ENCODE results near the gene SORBS2. TPM values are rescaled to one million over a fixed set of nuclear protein-coding genes. Genes with fewer than 3 reads are reported as not detected.

The SORBS2 gene
- total and polyA plus RNA-seq, 7 donors: 7.9 to 1,032 (median 849) TPM

- intact Hi-C loops (cut with DNase I): loop anchor here (1.0 to 5.0 kb wide), 3 partner anchors 73 to 216 kb away; no protein-coding TSS in a partner anchor
- Histone ChIP-seq H3K27ac (peak overlapping the region; percentile 30 to 87 (median 82)), H3K4me3 (peak overlapping the region; percentile 42 to 62 (median 56)), H3K9me3 (no peaks in the 10 kb centered on the region), H3K27me3 (no peaks in the 10 kb centered on the region), H3K4me1 (peaks cover 0 to 15% (median 6%) of the 10 kb centered on the region in 4 donors), H3K36me3 (no peaks in the 10 kb centered on the region)
- WGBS, 2 donors: 17 to 64% methylated on average over 13 of the region's 13 CpGs
- no peak for DNase-seq
- peak in 1 of 4 donors; percentile 30 for TF ChIP-seq POLR2AphosphoS5 (IDR thresholded peaks at IDR 0.05)
- TF ChIP-seq, protein P1, sequence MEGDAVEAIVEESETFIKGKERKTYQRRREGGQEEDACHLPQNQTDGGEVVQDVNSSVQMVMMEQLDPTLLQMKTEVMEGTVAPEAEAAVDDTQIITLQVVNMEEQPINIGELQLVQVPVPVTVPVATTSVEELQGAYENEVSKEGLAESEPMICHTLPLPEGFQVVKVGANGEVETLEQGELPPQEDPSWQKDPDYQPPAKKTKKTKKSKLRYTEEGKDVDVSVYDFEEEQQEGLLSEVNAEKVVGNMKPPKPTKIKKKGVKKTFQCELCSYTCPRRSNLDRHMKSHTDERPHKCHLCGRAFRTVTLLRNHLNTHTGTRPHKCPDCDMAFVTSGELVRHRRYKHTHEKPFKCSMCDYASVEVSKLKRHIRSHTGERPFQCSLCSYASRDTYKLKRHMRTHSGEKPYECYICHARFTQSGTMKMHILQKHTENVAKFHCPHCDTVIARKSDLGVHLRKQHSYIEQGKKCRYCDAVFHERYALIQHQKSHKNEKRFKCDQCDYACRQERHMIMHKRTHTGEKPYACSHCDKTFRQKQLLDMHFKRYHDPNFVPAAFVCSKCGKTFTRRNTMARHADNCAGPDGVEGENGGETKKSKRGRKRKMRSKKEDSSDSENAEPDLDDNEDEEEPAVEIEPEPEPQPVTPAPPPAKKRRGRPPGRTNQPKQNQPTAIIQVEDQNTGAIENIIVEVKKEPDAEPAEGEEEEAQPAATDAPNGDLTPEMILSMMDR (IDR thresholded peaks at IDR 0.05): no peak
Measured at GRCh38 chr4:185810746-185811508, 1.1 kb downstream of the SORBS2 start.

DNA sequence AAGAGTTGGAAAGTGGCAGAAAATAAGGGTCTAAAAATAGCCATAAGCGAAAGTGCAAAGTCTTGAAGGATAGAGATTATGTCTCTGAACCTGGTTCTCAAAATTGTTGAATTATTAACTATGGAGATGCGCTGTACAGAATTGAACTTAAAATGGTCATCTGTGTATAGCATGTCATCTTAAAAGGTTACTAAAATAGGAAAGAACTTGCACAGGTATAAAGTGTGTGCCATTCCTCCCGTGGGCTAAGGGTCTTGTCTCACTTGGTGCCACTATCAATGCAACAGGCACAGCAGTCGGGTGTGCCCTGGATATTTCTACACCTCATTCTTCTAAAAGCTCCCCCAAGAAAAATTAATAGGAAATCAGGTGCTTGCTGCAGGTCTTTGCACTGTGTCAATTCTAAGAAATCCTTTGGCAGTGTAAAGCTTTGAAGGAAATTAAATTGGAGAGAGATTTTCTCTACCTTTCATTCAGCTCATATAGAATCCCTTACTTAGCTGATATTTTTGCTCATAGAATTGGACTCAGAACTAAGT, 2.4 kb downstream of the SORBS2 start:
- H3K4me1 ChIP-seq: peaks cover 0 to 18% (median 6%) of the 10 kb centered on the region in 4 donors
- WGBS, 2 donors: 21 to 67% methylated on average over 4 of the region's 4 CpGs
- intact Hi-C loops (cut with DNase I): loop anchor here (1.0 to 5.0 kb wide), 3 partner anchors 71 to 218 kb away; no protein-coding TSS in a partner anchor
- peak overlapping the region in 3 of 4 donors; percentile 78 to 87 (median 85) for H3K27ac ChIP-seq
- no peaks in the 10 kb centered on the region for H3K9me3 ChIP-seq
- TF ChIP-seq POLR2A (IDR thresholded peaks at IDR 0.05) (no peak), POLR2AphosphoS5 (IDR thresholded peaks at IDR 0.05) (peak in 1 of 4 donors; percentile 38)
- peak overlapping the region; percentile 42 to 62 (median 56) for H3K4me3 ChIP-seq
- DNase-seq: no peak
- no peaks in the 10 kb centered on the region for H3K27me3 ChIP-seq
- H3K36me3 ChIP-seq: no peaks in the 10 kb centered on the region

DNA sequence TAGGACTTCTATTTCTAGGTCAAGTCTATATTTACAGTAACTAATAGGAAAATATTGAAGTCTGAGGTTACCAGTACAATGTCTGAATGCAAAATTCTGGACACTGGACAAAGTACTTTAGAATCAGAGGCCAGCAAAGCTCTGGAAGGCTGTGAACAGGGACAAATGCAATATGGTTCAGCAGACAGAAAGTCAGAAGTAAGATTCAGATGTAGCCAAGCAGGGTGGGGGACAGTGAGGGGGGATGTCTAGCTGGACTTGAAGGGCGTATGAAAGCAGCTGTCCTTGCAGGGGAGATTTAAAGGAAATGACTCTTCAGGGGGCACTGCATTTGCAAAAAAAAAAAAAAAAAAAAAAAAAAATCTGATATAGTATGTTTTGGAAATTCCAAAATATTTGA, 2.9 kb downstream of the SORBS2 start:
- intact Hi-C loops (cut with DNase I): no loop called here
- WGBS, 2 donors: 13 to 60% methylated on average over 1 of the region's 1 CpG
- H3K9me3 ChIP-seq: no peaks in the 10 kb centered on the region
- peaks cover 0 to 18% (median 6%) of the 10 kb centered on the region in 4 donors for H3K4me1 ChIP-seq
- DNase-seq: no peak
- no peaks in the 10 kb centered on the region for H3K27me3 ChIP-seq
- H3K4me3 ChIP-seq: peak overlapping the region; percentile 42 to 62 (median 56)
- TF ChIP-seq POLR2A (IDR thresholded peaks at IDR 0.05) (no peak), POLR2AphosphoS5 (IDR thresholded peaks at IDR 0.05) (no peak), EP300 (IDR thresholded peaks at IDR 0.05) (no peak)
- TF ChIP-seq, protein P1 (IDR thresholded peaks at IDR 0.05): no peak
- peak overlapping the region in 3 of 4 donors; percentile 78 to 87 (median 85) for H3K27ac ChIP-seq
- no peaks in the 10 kb centered on the region for H3K36me3 ChIP-seq

- H3K27ac ChIP-seq: peak overlapping the region in 3 of 4 donors; percentile 20 to 54 (median 35)
- 89 to 96% methylated on average over 4 of the region's 4 CpGs for WGBS, 2 donors
- TF ChIP-seq, protein P1 (IDR thresholded peaks at IDR 0.05): no peak
- TF ChIP-seq POLR2A (IDR thresholded peaks at IDR 0.05) (no peak), POLR2AphosphoS5 (IDR thresholded peaks at IDR 0.05) (no peak), EP300 (IDR thresholded peaks at IDR 0.05) (no peak)
- H3K4me3 ChIP-seq: no peak overlapping the region
- DNase-seq: no peak
- no peaks in the 10 kb centered on the region for H3K9me3 ChIP-seq
- H3K27me3 ChIP-seq: no peaks in the 10 kb centered on the region
- intact Hi-C loops (cut with DNase I): no loop called here
- no peaks in the 10 kb centered on the region for H3K36me3 ChIP-seq
- peaks cover 0 to 18% (median 7%) of the 10 kb centered on the region in 4 donors for H3K4me1 ChIP-seq
Measured at GRCh38 chr4:185805979-185806378, 6.0 kb downstream of the SORBS2 start.

DNA sequence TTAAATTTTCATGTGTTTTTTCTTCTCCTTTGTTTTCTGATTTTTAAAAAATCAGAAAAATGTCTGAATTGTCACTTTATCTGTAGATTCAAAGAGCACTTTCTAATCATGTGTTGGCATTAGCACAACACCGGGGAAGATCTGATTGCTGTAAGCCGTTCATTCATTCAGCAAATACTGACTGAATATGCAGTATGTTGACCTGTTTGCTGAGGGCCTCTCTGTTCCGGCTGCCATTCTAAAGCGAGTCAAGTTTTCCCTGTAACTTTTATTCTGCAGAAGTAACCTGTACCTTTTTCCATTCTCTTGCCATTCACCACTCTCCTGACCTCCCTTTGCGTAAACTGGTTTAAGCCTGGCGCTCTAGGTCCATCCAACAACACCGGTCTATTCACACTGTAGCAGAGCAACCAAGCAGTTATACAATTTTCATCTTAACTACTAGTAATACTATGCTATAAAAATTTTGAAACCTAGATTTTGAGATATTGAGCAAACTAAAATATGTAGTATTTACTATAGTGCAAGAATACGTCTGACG, 6.7 kb downstream of the SORBS2 start:
- Histone ChIP-seq H3K36me3 (no peaks in the 10 kb centered on the region), H3K27me3 (no peaks in the 10 kb centered on the region), H3K27ac (peak overlapping the region in 3 of 4 donors; percentile 20 to 54 (median 35)), H3K4me3 (no peak overlapping the region), H3K9me3 (no peaks in the 10 kb centered on the region), H3K4me1 (peaks cover 0 to 18% (median 7%) of the 10 kb centered on the region in 4 donors)
- no peak for TF ChIP-seq POLR2A (IDR thresholded peaks at IDR 0.05)
- TF ChIP-seq, protein P1 (IDR thresholded peaks at IDR 0.05): no peak
- TF ChIP-seq POLR2AphosphoS5 (IDR thresholded peaks at IDR 0.05): no peak
- no peak for TF ChIP-seq EP300 (IDR thresholded peaks at IDR 0.05)
- no peak for DNase-seq
- WGBS, 2 donors: 94 to 96% methylated on average over 9 of the region's 9 CpGs
- intact Hi-C loops (cut with DNase I): no loop called here
